Endometrial microvascular endothelial cells (primary cell): ENCODE results near the gene LYRM7. TPM values are rescaled to one million over a fixed set of nuclear protein-coding genes. Genes with fewer than 3 reads are reported as not detected.
"Not testable (repeated sequence)": the region's sequence is repeated elsewhere in the genome, so short reads cannot be mapped to it uniquely, and the experiment has no call there.

ENCODE experiments used
- in situ Hi-C: cut with HindIII; loops from 2 replicates; pipeline ENCODE4 v1.10.0; 2017; ENCODE audit warnings: low sequenced_read_pairs, low pct_unique_long_range_greater_than_20kb; ENCODE audit errors: inconsistent ontology term
- total RNA-seq: library from RNA; depleted of rRNA; stranded (reverse); fragments of >200 nt; gene quantifications from one replicate; pipeline ENCODE4 v1.2.3, GENCODE V29; 2015; ENCODE audit errors: inconsistent ontology term

The LYRM7 gene
- total RNA-seq, 1 donor from 2014 or later = 6.7 TPM

DNA sequence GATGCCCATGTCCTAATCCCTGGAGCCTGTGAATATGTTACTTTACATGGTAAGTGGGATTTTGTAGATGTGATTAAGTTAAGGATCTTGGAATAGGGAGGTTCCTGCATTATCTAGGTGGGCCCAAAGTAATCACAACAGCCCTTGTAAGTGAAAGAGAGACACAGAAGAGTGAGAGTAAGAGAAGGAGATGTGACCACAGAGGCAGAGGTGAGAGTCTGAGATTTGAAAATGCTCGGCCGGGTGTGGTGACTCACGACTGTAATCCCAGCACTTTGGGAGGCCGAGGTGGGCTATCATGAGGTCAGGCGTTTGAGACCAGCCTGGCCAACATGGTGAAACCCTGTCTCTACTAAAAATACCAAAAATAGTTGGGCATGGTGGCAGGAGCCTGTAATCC lies 3.1 kb upstream of the LYRM7 start:
- in situ Hi-C loops = loop anchor here (25.0 kb wide), 1 partner anchor 95 kb away; the partner anchor contains the start of gene CDC42SE2

GRCh38 chr5:131169810-131170539 lies 769 bp upstream of the LYRM7 start:
- in situ Hi-C loops = loop anchor here (25.0 kb wide), 1 partner anchor 92 kb away; the partner anchor contains the start of gene CDC42SE2

- in situ Hi-C loops = loop anchor here (25.0 kb wide), 1 partner anchor 91 kb away; the partner anchor contains the start of gene CDC42SE2
These were observed 599 bp downstream of the LYRM7 start for GRCh38 chr5:131171276-131171810.

GRCh38 chr5:131180407-131180806 lies 9.7 kb downstream of the LYRM7 start:
- in situ Hi-C loops = no loop called here

DNA sequence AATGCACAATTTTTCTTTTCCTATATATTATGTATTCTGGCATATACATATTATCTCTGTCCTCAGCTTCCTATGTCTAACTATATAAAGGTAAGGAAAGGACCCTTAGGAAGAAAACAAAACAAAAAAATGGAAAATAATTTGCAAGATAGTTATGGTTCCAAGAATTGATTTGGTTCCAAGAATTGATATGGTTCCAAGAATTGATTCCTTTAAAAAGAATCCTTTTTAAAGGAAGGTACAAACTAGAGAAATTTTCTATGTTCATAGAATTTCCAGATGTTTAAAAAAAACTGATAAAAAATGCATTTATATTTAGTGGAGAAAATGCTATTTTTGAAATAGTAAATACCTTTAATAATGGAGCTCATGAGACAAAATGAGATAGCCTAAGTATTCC lies 12.1 kb downstream of the LYRM7 start:
- in situ Hi-C loops = no loop called here

DNA sequence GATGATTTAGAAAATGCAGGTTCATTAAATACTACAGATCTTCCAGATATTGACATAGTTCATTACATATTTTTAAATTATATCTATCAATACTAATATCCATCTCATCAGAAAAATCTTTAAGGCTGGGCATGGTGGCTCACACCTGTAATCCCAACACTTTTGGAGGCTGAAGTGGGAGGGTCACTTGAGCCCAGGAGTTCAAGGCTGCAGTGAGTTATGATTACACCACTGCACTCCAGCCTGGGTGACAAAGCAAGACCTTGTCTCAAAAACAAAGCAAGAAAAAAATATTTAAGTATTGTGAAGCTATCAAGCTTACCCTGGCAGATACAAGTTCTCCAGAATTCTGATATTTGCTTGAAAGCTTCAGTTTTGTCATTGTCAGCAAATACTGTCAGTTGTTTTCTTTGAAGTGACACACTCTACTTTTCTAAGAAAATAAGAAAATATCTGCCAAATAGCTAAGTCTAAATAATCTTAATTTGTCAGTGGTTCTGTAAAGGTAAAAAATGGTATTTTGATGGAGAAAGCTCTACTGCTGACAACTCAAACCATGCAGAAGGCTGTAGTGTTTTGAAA lies 14.9 kb downstream of the LYRM7 start:
- in situ Hi-C loops = no loop called here

DNA sequence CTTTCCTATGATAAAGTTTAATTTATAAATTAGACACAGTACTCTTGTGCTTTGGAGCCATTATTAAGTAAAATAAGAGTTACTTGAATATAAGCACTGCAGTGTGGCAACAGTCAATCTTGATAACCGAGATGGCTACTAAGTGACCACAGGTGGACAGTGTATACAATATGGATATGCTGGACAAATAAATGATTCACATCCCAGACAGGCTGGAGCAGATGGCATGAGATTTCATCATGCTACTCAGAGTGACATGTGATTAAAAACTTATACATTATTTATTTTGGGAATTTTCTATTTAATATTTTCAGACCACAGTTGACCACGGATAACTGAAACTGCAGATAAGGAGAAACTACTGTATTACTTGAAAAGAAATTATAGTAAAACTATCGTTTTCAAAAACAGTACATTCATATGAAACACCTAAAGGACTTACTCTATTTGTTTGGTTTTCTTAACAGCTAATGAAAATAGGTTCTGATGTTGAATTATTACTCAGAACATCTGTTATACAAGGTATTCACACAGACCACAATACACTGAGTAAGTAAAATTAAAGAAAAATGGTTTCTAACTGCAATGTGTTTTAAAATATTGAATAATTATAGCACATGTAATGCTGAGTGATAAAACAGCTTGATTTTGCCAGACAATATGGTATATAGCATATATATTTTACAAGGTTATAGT lies 16.0 kb downstream of the LYRM7 start:
- in situ Hi-C loops = no loop called here

DNA sequence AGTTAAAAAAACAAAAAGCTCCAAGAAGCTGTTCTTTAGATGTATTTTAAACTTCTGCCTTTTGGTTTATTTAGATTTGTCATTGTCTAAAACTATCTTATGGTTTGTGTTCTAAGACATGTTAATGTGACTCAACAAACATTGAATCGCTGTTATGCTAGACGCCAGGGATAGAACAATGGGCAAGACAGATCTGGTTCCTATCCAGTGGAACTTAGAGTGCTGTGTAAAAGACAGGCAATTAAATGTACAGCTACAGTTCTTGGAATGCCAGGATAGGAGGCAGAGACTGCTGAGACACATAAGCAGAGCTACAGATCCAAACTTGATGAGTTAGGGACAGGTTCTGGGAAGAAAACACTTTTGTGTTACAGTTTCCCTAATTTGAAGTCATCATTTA lies 22.4 kb downstream of the LYRM7 start:
- in situ Hi-C loops = no loop called here

GRCh38 chr5:131193897-131194296 lies 23.2 kb downstream of the LYRM7 start:
- in situ Hi-C loops = not testable (repeated sequence)

DNA sequence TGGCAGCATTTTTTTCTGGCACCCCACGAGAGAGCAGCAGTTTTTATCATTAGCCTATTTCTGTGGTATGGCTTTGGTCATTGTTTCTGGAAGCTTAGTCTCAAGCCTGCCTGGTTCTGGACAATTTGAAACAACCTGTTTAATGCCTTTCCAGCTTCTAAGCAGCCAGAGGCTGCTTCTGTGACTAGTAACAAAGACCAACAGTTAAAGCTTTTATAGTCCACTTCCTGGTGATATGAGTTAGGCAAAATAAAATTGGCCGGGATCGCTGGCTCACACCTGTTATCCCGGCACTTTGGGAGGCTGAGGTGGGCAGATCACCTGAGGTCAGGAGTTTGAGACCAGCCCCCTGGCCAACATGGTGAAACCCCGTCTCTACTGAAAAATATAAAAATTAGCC lies 24.0 kb downstream of the LYRM7 start:
- in situ Hi-C loops = no loop called here

DNA sequence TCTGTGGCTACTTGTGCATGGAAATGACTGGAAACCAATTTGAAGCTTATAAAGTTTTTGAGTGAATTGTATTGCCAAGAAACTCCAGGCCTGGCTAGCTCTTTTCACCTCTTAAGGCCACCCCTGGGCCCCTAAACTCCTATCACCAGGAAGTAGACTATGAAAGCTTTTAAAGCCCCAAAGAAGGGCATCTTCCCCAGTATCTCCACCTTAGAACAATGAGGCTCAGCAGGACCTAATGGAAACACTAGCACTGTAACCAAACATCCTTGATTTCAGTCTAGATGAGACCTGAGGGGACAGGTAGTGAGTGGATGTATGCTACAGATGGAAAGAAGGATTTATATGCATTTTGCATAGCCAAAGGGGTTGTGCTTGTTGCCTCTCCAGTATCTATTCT lies 25.0 kb downstream of the LYRM7 start:
- in situ Hi-C loops = no loop called here

GRCh38 chr5:131196331-131196730 lies 25.6 kb downstream of the LYRM7 start:
- in situ Hi-C loops = no loop called here

DNA sequence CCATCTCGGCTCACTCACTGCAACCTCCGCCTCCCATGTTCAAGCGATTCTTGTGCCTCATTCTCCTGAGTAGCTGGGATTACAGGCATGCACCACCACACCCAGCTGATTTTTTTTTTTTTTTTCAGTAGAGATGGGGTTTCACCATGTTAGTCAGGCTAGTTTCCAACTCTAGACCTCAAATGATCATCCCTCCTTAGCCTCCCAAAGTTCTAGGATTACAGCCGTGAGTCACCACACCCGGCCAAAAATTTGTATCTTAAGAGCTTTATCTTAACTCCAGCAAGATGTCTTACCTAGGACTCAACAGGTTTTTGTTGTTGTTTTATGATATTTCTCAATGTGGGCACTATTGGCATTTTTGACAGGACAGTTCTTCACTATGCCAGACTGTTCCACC lies 27.9 kb downstream of the LYRM7 start:
- in situ Hi-C loops = no loop called here

GRCh38 chr5:131200560-131200959 lies 29.8 kb downstream of the LYRM7 start:
- in situ Hi-C loops = no loop called here

DNA sequence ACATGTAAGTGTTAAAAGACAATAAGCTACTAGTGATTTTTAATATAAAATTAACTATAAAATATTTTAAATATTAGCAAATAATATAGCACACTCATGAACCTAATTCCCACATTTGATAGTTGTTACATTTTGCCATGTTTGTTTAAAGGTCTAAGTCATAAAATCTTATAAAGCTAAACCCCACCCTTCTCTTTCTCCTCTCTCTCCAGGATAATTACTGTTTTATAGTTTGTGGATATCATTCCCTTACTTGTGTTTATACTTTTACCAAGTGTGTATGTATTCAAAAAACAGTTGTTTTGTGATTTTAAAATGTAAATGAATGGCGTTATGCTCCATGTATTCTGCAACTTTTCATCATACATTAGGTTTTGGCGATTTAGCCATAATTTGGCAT lies 34.2 kb downstream of the LYRM7 start:
- in situ Hi-C loops = no loop called here

- in situ Hi-C loops = no loop called here
These were observed 35.3 kb downstream of the LYRM7 start for GRCh38 chr5:131206061-131206460.

- in situ Hi-C loops = no loop called here
These were observed 36.0 kb downstream of the LYRM7 start for GRCh38 chr5:131206772-131207171.

DNA sequence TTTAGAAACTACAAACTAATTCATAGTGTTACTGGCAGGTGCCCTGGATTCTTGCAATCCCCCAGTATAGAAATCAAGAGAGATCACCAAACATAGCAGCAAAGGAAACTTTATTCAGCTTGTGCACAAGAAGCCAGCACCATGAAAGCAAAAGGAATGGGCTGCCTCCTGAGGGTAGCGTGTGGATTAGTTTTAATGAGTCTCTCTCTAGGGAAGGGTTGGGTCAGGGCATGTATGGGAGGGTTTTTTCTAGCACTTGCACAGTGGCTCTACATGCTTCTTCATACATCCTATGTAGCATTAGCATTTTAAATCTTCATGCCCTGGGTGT lies 38.4 kb downstream of the LYRM7 start:
- in situ Hi-C loops = no loop called here

GRCh38 chr5:131209506-131210150 lies 38.9 kb downstream of the LYRM7 start:
- in situ Hi-C loops = no loop called here
